ENCODE data around the gene PSMB5. TPM values are rescaled to one million over a fixed set of nuclear protein-coding genes. Genes with fewer than 3 reads are reported as not detected.

PSMB5 gene
- total and polyA plus RNA-seq, 9 of the 15 experiments (the other 6 are each of a cell fraction or from before 2014, with no cell fraction given) = 198 to 1,870 (median 269) TPM

- H3K4me2 ChIP-seq (ENCODE audit: insufficient read depth, low read length) = no peak overlapping the region
- no peaks in the 10 kb centered on the region for H3K79me2 ChIP-seq (ENCODE audit: control insufficient read depth, insufficient read depth, low read length)
- TF ChIP-seq ELK3 (CRISPR knock-in tag; IDR thresholded peaks at IDR 0.05) = no peak
- no peak for TF ChIP-seq ZNF174 (CRISPR knock-in tag; IDR thresholded peaks at IDR 0.05)
- TF ChIP-seq ZNF551 (CRISPR knock-in tag; IDR thresholded peaks at IDR 0.05) = no peak
- no peak for TF ChIP-seq ZNF436 (CRISPR knock-in tag; IDR thresholded peaks at IDR 0.05)
- no peak for TF ChIP-seq TRIM25 (IDR thresholded peaks at IDR 0.05; ENCODE audit: borderline replicate concordance)
- TF ChIP-seq GATA2 (CRISPR knock-in tag; IDR thresholded peaks at IDR 0.05) = no peak
- TF ChIP-seq SMC3 (conservative IDR thresholded peaks at IDR 0.05; ENCODE audit: insufficient read depth, low read depth, low read length) = no peak
- H3K9ac ChIP-seq (ENCODE audit: insufficient read depth in 1 of 2, low read depth in 2 of 2, low read length in 2 of 2) = 0 out of 4 replicates have a peak overlapping the region, but pooled peaks of 1 of the 2 experiments have one; percentile 15
- ChIA-PET CTCF (ENCODE audit: low intra/inter-chr PET ratio) (no interaction called here), POLR2A (interaction anchor here (0.6 kb wide), 1 partner anchor 13 kb away, joined by 5 read pairs; the partner anchor contains the start of gene PSMB5)
- H3K4me1 ChIP-seq (replicated peaks in 1 of 2; ENCODE audit: control insufficient read depth in 2 of 2, insufficient read depth in 2 of 2, low read length in 2 of 2) = peaks cover 15 to 33% of the 10 kb centered on the region in 2 experiments
- FAIRE-seq = no peak
- H2AFZ ChIP-seq (ENCODE audit: low read depth, low read length) = no peak overlapping the region
- H3K9me3 ChIP-seq (replicated peaks; ENCODE audit: control insufficient read depth, insufficient read depth, low read depth, low read length) = no peaks in the 10 kb centered on the region
- no peaks in the 10 kb centered on the region for H4K20me1 ChIP-seq (replicated peaks; ENCODE audit: control insufficient read depth, insufficient read depth, low read length)
- in situ Hi-C loops (cut with MboI) (no loop called here), intact Hi-C loops (cut with micrococcal nuclease) (no loop called here)
- peaks cover 3% of the 10 kb centered on the region; the same call in 1 of the 3 replicates for H3K36me3 ChIP-seq (ENCODE audit: control insufficient read depth, insufficient read depth, low read length)
- H3K9me1 ChIP-seq (ENCODE audit: control insufficient read depth, insufficient read depth, low read length) = no peaks in the 10 kb centered on the region
- 52% methylated on average over 6 of the region's 6 CpGs for WGBS (ENCODE audit: insufficient coverage, low coverage, missing lambda C conversion rate)
- H3K27me3 ChIP-seq (ENCODE audit: control insufficient read depth in 2 of 2, insufficient read depth in 2 of 2, low read length in 2 of 2) = no peaks in the 10 kb centered on the region
- no peak overlapping the region for H3K4me3 ChIP-seq
- H3K27ac ChIP-seq (ENCODE audit: extremely low read depth, low read depth, low read length) = no peak overlapping the region
- no peak for DNase-seq (ENCODE audit: extremely low read depth in 1 of 4, low spot score in 3 of 4)
- ATAC-seq = no peak
- BruUV-seq (replicated peaks) = no TSS peak
Measured at GRCh38 chr14:23047034-23047634, 12.4 kb upstream of the PSMB5 start.
